ENCODE measurements around the gene COX6B2. TPM values are rescaled to one million over a fixed set of nuclear protein-coding genes. Genes with fewer than 3 reads are reported as not detected.

The COX6B2 gene
- total and polyA plus RNA-seq, 7 donors, result 0.04 TPM; not detected in 6

DNA sequence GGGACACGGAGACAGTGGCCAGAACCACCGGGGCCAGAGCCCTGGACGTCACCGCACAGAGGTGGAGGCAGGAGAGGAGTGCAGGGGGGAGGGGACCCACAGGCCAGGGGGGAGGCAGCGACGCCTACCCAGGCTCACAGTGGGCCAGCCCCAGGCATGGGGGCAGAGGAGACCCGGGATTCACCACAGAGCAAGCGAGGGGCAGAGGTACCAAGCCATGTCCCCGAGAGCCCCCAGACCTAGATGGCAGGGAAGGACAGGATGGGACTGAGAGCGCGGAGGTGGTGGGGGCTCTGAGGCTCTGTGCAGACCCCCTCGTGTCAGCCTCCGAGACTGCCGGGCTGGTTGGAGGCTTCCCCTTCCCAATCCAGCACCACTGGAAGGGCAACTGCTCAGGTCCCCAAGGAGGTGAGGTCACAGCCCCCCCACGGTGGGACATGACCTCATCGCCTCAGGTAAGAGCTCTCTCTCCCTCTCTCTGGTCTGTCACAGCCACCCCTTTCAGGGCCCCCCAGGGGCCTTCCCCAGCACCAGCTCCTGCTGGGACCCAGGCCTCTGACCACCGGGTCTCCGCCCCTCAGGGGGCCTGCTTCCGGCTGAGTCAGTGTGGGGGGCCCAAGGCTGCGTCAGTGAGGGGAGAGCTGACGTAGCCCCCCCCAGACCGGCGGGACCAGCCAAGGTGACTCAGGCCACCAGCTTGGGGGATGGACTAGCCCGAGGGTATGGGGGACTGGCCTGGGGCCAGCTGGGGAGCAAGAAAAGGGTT is 18.0 kb upstream of the COX6B2 start:
- 35 to 42% (median 36%) methylated on average over 20 to 24 of the region's 24 CpGs for WGBS, 3 donors
- peaks cover 0 to 80% (median 45%) of the 10 kb centered on the region in 3 donors for H3K27me3 ChIP-seq (ENCODE audit: insufficient read depth in 3 of 3, low read length in 2 of 3)
- intact Hi-C loops (cut with DNase I), result no loop called here

DNA sequence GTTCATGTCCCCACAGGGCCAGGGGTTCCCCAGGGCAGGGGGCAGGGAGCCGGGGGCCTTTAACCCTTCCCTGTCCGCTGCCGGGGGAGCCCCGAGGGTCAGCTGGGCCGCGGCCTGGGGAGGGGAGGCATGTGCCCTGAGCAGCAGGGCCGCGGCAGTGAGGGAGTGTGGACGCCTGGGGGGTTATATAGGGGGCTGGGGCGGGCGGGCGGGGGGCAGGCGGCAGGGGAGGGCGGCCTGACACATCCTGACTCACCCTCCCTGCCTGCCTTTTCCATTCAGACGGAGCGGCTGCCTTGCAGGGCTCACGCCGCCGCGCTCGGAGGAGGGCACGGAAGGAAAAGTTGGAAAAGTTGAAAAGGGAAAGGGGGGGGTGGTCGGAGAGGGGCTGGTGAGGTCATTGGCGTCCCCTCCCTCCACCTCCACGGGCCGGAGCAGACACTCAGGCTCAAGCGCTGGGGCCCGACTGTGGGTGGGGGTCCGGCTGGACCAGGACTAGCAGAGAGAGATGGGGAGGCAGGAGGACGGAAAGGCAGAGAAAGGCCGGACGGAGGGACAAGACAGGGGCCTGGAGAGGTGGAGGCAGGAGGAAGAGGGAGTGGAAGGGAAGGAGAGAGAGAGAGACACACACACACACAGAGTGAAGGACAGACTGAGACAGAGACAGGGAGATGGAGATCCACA is 15.9 kb upstream of the COX6B2 start, which contains the start of gene IL11:
Gene IL11, minus strand, starts transcription at position 159 of the 684 bp plus-strand sequence. Its CDS starts 153 bp downstream, at position 6.
- TF ChIP-seq, protein P1, sequence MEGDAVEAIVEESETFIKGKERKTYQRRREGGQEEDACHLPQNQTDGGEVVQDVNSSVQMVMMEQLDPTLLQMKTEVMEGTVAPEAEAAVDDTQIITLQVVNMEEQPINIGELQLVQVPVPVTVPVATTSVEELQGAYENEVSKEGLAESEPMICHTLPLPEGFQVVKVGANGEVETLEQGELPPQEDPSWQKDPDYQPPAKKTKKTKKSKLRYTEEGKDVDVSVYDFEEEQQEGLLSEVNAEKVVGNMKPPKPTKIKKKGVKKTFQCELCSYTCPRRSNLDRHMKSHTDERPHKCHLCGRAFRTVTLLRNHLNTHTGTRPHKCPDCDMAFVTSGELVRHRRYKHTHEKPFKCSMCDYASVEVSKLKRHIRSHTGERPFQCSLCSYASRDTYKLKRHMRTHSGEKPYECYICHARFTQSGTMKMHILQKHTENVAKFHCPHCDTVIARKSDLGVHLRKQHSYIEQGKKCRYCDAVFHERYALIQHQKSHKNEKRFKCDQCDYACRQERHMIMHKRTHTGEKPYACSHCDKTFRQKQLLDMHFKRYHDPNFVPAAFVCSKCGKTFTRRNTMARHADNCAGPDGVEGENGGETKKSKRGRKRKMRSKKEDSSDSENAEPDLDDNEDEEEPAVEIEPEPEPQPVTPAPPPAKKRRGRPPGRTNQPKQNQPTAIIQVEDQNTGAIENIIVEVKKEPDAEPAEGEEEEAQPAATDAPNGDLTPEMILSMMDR (IDR thresholded peaks at IDR 0.05), result no peak
- Histone ChIP-seq H3K27ac (no peak within 1 kb of the TSS), H3K36me3 (ENCODE audit: insufficient read depth in 1 of 2, low read depth in 1 of 2) (no peaks in the 10 kb centered on the region), H3K4me3 (peak within 1 kb of the TSS; percentile 28), H3K4me1 (no peaks in the 10 kb centered on the region), H3K9me3 (no peaks in the 10 kb centered on the region), H3K27me3 (ENCODE audit: insufficient read depth in 3 of 3, low read length in 2 of 3) (peaks cover 0 to 63% (median 36%) of the 10 kb centered on the region in 3 donors)
- 3 to 9% (median 8%) methylated on average over 22 to 32 of the region's 32 CpGs for WGBS, 3 donors
- intact Hi-C loops (cut with DNase I), result no loop called here
- DNase-seq (no peak), ATAC-seq (no peak)

More for the DNA sequence above, 18.0 kb upstream of the COX6B2 start:
- TF ChIP-seq, protein P1 (IDR thresholded peaks at IDR 0.05), result no peak
- Histone ChIP-seq H3K36me3 (ENCODE audit: insufficient read depth in 1 of 2, low read depth in 1 of 2) (no peaks in the 10 kb centered on the region), H3K9me3 (no peaks in the 10 kb centered on the region), H3K4me1 (no peaks in the 10 kb centered on the region), H3K4me3 (no peak overlapping the region), H3K27ac (no peak overlapping the region)
- ATAC-seq, result no peak
- DNase-seq, result no peak

DNA sequence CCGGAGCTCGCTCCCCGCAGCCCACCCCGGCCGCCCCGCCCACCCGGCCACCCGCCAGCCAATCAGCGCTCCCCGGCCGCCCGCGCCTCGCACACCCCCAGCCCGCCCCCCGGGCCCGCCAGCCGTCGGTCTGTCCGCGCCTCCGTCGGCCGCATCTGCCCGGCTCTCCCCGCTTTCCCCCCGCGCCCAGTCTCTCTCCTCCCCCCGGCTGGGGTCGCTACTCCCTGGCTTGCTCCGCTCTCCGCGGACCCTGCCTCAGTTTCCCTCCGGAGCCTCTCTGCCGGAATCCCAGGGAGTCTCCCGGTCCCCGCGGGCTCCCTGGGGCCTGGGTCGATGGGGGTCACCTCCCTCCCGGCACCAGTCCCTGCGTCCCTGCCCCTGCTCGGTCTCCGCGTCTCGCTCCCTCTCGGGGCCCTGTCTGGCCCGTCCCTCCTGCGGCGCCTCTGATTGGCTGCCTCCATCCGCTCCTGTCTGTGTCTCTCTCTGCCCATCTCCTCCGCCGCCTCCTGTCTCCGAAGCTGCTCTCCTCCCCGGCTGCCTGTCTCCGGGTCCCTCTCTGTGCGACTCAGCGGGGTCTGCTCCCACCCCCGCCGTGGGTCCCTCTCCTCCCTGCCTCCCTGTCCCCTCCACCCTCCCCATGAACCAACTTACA is 15.3 kb upstream of the COX6B2 start:
- intact Hi-C loops (cut with DNase I), result no loop called here
- TF ChIP-seq, protein P1 (IDR thresholded peaks at IDR 0.05), result no peak
- no peak for ATAC-seq

DNA sequence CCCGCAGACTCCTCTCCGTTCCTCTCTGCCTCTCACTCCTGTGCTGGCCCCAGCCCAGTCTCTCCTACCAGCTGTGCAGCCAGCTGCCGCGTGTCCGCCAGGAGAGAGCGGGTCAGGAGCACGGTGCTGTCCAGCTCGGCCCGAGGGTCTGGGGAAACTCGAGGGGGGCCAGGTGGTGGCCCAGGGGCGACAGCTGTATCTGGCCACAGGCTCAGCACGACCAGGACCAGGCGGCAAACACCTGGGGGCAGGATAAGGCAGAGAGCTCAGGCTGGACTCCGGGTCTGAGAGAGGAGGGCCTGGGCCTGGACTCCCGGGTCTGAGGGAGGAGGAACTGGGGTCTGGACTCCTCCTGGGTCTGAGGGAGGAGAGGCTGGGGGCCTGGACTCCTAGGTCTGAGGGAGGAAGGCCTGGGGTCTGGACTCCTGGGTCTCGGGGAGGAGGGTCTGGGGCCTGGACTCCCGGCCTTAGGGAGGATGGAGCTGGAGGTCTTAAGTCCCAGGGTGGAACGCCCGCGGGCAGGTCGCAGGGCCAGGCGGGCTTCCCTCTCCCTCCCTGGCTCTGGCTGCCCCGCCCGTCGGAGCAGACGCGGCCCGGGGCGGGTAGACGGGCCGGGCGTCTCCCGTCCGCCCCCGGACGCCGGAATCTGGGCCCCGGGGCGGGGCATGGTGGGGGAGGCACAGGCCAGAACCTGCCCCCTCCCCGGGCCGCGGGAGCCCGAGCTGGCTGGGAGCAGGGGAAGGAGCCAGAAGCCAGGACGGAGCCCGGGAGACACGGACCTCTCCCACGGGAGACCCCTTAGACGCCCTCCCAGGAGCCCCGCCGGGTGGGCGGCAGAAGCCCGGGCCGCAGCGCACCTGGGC is 14.4 kb upstream of the COX6B2 start:
- intact Hi-C loops (cut with DNase I), result no loop called here
- DNase-seq, result no peak
- H3K9me3 ChIP-seq, result no peaks in the 10 kb centered on the region
- H3K4me1 ChIP-seq, result no peaks in the 10 kb centered on the region
- ATAC-seq, result peak in 2 of 4 donors; percentile 21 to 24
- no peaks in the 10 kb centered on the region for H3K36me3 ChIP-seq (ENCODE audit: insufficient read depth in 1 of 2, low read depth in 1 of 2)
- TF ChIP-seq, protein P1 (IDR thresholded peaks at IDR 0.05), result no peak
- WGBS, 3 donors, result 5 to 12% (median 6%) methylated on average over 28 to 54 of the region's 54 CpGs
- H3K4me3 ChIP-seq, result peak overlapping the region; percentile 22
- H3K27me3 ChIP-seq (ENCODE audit: insufficient read depth in 3 of 3, low read length in 2 of 3), result peaks cover 0 to 53% (median 31%) of the 10 kb centered on the region in 3 donors
- no peak overlapping the region for H3K27ac ChIP-seq

More for the DNA sequence above, 15.3 kb upstream of the COX6B2 start:
- H3K27me3 ChIP-seq (ENCODE audit: insufficient read depth in 3 of 3, low read length in 2 of 3), result peaks cover 0 to 61% (median 33%) of the 10 kb centered on the region in 3 donors
- 1 to 2% (median 1%) methylated on average over 21 to 59 of the region's 59 CpGs for WGBS, 3 donors
- H3K4me1 ChIP-seq, result no peaks in the 10 kb centered on the region
- H3K27ac ChIP-seq, result no peak overlapping the region
- no peaks in the 10 kb centered on the region for H3K36me3 ChIP-seq (ENCODE audit: insufficient read depth in 1 of 2, low read depth in 1 of 2)
- no peaks in the 10 kb centered on the region for H3K9me3 ChIP-seq
- H3K4me3 ChIP-seq, result peak overlapping the region; percentile 28
- DNase-seq, result no peak
